ENCODE data around the gene TMEM87B. TPM values are rescaled to one million over a fixed set of nuclear protein-coding genes. Genes with fewer than 3 reads are reported as not detected.

TMEM87B gene
- total RNA-seq, 2 donors from 2014 or later, result 56.7 to 71.2 TPM

DNA sequence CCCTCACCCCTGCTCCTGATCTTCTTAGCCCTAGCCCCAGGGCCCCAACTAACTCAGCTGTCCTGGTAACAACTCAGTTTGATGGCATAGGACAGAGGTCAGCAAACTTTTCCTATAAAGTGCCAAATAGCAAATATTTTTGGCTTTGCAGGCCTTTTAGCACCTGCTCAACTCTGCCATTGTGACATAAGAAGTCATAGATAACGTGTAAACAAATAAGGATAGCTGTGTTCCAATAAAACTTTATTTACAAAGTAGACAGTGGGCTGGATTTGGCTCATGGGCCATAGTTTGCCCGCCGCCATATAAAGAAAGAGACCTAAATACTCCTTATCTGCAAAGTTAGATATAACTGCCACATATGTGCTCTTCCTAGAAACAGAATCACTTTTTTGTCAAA, 27.3 kb upstream of the TMEM87B start:
- Histone ChIP-seq H3K36me3 (no peaks in the 10 kb centered on the region), H3K4me1 (no peaks in the 10 kb centered on the region), H3K27me3 (no peaks in the 10 kb centered on the region), H3K9ac (ENCODE audit: low read depth in 2 of 2, low read length in 2 of 2) (no peak overlapping the region), H3K4me3 (no peak overlapping the region), H3K9me3 (no peaks in the 10 kb centered on the region), H3K27ac (no peak overlapping the region)
- no peak for DNase-seq
- intact Hi-C loops (cut with DNase I), result no loop called here
- TF ChIP-seq, protein P1, sequence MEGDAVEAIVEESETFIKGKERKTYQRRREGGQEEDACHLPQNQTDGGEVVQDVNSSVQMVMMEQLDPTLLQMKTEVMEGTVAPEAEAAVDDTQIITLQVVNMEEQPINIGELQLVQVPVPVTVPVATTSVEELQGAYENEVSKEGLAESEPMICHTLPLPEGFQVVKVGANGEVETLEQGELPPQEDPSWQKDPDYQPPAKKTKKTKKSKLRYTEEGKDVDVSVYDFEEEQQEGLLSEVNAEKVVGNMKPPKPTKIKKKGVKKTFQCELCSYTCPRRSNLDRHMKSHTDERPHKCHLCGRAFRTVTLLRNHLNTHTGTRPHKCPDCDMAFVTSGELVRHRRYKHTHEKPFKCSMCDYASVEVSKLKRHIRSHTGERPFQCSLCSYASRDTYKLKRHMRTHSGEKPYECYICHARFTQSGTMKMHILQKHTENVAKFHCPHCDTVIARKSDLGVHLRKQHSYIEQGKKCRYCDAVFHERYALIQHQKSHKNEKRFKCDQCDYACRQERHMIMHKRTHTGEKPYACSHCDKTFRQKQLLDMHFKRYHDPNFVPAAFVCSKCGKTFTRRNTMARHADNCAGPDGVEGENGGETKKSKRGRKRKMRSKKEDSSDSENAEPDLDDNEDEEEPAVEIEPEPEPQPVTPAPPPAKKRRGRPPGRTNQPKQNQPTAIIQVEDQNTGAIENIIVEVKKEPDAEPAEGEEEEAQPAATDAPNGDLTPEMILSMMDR (IDR thresholded peaks at IDR 0.05), result no peak

DNA sequence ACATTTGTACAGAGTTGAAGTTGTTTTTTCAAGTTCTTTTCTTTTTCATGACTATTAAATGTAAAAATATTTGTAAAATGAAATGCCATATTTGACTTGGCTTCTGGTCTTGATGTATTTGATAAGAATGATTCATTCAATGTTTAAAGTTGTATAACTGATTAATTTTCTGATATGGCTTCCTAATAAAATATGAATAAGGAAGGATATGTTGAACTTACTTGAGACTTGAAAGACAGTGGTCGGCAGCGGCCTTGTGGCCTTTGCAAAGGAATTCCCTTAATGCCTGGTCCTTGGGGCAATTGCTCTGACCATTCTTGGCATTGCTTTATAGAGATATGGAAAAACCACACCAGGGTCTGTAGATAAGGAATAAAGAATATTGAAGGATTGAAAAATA, 25.9 kb upstream of the TMEM87B start:
- H3K27ac ChIP-seq, result no peak overlapping the region
- no peaks in the 10 kb centered on the region for H3K36me3 ChIP-seq
- no peaks in the 10 kb centered on the region for H3K9me3 ChIP-seq
- H3K4me3 ChIP-seq, result no peak overlapping the region
- H3K4me1 ChIP-seq, result no peaks in the 10 kb centered on the region
- intact Hi-C loops (cut with DNase I), result no loop called here
- no peak overlapping the region for H3K9ac ChIP-seq (ENCODE audit: low read depth in 2 of 2, low read length in 2 of 2)
- DNase-seq, result no peak
- H3K27me3 ChIP-seq, result no peaks in the 10 kb centered on the region
- TF ChIP-seq, protein P1 (IDR thresholded peaks at IDR 0.05), result no peak

DNA sequence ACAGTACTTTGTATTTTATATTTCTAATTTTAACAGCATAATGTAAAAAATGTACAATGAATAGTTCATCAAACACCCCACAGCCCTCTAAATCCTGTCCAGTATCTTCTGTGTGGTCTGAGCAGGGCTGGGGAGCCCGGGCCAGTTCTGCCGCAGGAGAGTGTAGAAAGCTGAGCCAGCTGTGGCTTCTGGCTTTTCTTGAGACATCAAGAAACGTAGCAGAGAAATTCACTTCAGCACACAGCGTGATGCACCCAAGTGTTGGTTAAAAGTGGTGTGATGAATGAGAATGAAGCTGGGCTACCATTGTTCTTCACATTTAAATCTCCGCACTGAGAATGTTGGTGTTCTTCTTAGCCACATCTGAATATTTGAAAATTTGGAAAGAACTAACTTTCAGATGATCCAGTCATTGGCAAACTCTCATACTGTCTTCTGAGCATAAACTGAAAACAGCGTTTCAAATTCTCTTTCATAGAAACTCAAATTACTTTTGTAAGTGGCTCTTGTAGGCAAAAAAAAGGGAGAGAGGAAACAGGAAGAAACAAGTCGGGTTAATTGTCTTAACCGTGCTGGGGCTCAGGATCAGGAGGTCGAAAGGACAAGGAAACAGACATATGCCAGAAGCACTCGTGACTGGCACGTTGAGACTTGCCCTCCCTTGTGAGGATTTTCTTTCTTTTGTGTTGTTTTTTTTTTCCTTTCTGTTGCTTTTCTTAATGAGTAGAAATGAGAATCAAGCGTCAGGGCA, 23.4 kb upstream of the TMEM87B start:
- DNase-seq, result peak; percentile 56
- Histone ChIP-seq H3K9ac (ENCODE audit: low read depth in 2 of 2, low read length in 2 of 2) (no peak overlapping the region), H3K4me1 (no peaks in the 10 kb centered on the region), H3K27ac (peak overlapping the region; percentile 32), H3K36me3 (no peaks in the 10 kb centered on the region), H3K4me3 (no peak overlapping the region), H3K9me3 (no peaks in the 10 kb centered on the region), H3K27me3 (no peaks in the 10 kb centered on the region)
- TF ChIP-seq, protein P1 (IDR thresholded peaks at IDR 0.05), result no peak
- intact Hi-C loops (cut with DNase I), result no loop called here

DNA sequence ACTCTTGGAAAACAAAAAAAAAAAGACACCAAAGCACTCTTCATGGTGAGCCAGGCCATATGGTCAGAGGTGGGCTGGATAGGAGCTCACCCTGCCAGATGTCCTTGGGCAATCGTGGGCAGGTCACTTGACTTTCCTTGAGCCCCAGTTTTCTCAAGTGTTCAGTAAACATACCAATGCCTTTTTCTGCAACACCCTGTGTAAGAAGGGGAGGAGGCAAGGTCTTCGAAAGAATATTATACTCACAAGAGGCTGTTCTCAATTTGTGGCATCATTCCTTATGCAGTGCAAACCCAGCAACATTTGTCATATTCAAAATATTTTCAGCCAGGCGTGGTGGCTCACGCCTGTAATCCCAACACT, 22.9 kb upstream of the TMEM87B start:
- intact Hi-C loops (cut with DNase I), result no loop called here
- peak overlapping the region; percentile 9 for H3K27ac ChIP-seq
- DNase-seq, result no peak
- H3K27me3 ChIP-seq, result no peaks in the 10 kb centered on the region
- no peak overlapping the region for H3K4me3 ChIP-seq
- H3K36me3 ChIP-seq, result no peaks in the 10 kb centered on the region
- no peaks in the 10 kb centered on the region for H3K9me3 ChIP-seq
- TF ChIP-seq, protein P1 (IDR thresholded peaks at IDR 0.05), result no peak
- H3K4me1 ChIP-seq, result no peaks in the 10 kb centered on the region
- H3K9ac ChIP-seq (ENCODE audit: low read depth in 2 of 2, low read length in 2 of 2), result no peak overlapping the region

DNA sequence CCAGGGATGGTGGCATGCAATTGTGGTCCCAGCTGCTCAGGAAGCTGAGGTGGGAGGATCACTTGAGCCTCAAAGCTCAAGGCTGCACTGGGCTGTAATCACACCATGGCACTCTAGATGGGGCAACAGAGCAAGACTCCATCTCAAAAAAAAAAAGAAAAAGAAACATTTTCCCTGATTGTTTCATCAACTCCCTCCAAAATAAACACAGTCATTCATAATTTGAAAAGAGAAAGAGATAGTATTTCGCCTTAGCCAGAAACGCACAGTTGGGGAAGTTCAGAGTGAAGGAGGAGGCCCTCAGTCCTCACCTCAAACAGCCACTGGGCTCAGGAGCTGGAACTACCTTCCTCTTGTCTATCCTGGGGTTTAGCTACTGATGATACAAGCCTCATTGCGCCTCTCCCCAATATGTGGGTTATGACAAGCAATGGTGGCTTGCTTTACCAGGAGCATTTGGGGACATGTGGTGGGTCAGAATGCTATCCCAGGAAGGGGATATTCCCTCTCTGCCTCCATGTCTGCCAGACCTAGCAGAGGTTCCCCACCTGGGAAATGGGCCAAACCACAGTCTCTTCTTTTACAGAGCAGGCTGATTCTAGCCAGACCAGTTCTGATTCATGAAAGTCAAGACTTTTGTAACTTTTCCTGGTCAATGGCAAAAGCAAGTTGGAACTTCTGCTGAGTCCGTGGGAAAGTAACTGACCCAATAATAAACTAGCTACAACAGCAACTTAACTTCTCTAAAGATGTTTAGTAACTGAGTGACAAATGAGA, 22.2 kb upstream of the TMEM87B start:
- Histone ChIP-seq H3K36me3 (no peaks in the 10 kb centered on the region), H3K9me3 (no peaks in the 10 kb centered on the region), H3K4me3 (no peak overlapping the region), H3K4me1 (no peaks in the 10 kb centered on the region), H3K27ac (peak overlapping the region; percentile 9), H3K9ac (ENCODE audit: low read depth in 2 of 2, low read length in 2 of 2) (no peak overlapping the region), H3K27me3 (no peaks in the 10 kb centered on the region)
- intact Hi-C loops (cut with DNase I), result no loop called here
- peak; percentile 52 for DNase-seq
- TF ChIP-seq, protein P1 (IDR thresholded peaks at IDR 0.05), result no peak

All from colonic mucosa (tissue), 4 donors.